SW480 (cell line): Measurements from ENCODE around the gene SLC17A5.
"Not testable (repeated sequence)": the region's sequence is repeated elsewhere in the genome, so short reads cannot be mapped to it uniquely, and the experiment has no call there.

Source experiments
- DNase-seq: peaks from one replicate; pipeline ENCODE4 v3.0.0-alpha.2; 2016; ENCODE audit warnings: low spot score

SLC17A5 gene, protein sequence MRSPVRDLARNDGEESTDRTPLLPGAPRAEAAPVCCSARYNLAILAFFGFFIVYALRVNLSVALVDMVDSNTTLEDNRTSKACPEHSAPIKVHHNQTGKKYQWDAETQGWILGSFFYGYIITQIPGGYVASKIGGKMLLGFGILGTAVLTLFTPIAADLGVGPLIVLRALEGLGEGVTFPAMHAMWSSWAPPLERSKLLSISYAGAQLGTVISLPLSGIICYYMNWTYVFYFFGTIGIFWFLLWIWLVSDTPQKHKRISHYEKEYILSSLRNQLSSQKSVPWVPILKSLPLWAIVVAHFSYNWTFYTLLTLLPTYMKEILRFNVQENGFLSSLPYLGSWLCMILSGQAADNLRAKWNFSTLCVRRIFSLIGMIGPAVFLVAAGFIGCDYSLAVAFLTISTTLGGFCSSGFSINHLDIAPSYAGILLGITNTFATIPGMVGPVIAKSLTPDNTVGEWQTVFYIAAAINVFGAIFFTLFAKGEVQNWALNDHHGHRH

DNA sequence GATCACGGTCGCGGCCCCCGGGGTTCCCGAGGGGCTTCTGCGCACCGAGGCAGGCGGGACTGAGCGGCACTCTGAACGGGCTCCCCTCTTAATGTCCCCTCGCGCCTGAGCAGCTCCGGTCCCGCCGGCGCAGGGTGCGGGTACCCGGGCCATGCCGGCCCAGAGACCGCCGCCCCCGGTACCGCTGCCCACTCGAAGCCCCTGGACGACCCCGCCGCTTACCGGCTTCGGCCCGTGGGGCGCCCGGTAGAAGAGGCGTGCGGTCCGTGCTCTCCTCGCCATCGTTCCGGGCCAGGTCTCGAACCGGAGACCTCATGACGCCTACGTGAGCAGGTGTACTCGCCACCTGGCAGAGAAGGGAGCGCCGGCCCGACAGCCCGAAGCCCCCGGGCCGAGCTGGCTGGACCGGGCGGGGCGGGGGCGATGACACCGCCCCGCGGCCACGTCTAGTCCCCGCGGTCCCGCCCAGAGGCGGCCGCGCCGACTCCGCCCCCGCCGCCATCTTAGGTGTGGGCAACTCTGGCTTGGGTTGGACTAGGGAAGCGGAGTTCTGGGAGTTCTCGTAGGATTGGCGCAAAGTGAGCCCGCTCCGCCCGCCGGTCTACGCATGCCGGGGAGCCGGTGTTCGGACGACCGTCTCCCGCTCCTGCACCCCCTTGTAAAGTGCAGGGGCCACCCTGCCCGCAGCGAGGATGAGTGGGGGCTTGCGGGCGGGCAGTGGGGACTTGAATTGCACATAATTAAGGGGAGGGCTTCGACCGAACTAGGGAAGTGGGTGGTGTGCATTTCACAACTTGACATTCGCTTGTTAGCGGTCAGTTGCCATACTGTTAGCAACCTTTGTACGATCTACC lies at the start of gene SLC17A5:
TSS of gene SLC17A5 (minus strand) at position 422 of the 854 bp plus-strand sequence. CDS start at position 316, 106 bp downstream.
- DNase-seq: peak; percentile 91

DNA sequence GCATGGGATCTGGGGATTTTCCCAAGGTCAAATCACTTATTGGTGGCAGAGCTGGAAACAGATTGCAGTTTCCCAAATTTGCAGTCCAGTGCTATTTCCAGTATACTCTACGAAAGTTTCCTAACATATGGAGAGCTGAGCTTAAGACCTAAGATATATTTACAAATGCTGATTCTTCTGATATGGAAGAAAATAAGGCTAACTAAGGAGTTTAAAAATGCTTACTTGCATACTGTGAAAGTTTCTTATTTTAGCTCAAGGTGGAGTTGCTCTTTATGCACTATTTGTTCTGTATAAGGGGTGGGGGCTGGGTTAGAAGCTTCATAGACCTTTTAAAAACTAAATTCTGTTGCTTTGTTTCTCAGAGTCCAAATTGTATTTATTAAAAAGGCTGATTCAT lies 49.7 kb upstream of the SLC17A5 start:
- no peak for DNase-seq

DNA sequence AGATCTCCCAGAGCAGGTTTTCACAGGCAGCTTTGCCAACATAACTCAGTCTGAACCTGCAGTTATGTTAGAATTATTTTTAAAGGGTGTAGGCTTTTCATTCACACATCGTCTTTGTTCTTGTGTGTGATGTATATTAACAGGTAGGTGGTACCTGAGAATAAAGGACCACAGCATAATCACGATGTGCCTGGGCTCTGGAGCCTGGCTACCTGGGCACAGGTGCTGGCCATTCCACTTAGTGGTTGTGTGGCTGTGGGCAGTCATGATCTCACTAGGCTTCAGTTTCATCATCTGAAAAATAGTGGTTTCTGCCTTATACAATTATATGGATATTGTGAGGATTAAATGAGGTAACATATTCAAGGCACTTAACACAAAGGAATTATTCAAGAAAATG lies 48.7 kb upstream of the SLC17A5 start:
- DNase-seq: no peak

DNA sequence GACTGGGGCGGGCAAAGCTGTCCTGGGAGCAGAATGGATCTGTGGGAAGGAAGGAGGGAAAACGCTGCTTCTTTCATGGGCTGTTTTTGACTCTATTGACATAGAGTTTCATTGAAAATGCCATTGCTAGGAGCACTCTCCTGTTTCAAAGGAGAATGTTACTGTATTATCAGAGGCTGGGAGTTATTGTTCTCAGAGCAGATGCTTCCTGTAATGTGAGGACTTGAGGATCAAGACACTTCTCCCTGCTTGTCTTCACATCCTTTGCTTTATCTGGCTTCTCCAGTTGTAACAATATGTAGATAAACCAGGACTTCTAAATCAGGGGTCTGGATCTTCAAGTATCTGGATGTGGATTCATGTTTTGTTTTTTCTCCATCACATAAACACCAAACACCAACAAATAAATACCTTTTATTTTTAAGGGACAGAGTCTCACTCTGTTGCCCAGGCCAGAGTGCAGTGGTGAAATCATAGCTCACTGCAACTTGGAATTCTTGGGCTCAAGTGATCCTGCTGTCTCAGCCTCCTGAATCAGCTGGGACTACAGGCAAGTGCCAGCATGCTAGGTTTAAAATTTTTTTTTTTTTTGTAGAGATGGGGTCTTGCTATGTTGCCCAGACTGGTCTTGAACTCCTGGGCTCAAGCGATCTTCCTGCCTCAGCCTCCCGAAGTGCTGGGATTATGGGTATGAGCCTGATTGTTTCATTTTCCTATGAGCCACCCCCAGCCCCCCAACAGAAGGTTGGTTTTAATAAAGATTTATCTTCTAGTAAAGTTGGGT lies 46.1 kb upstream of the SLC17A5 start:
- DNase-seq: no peak

DNA sequence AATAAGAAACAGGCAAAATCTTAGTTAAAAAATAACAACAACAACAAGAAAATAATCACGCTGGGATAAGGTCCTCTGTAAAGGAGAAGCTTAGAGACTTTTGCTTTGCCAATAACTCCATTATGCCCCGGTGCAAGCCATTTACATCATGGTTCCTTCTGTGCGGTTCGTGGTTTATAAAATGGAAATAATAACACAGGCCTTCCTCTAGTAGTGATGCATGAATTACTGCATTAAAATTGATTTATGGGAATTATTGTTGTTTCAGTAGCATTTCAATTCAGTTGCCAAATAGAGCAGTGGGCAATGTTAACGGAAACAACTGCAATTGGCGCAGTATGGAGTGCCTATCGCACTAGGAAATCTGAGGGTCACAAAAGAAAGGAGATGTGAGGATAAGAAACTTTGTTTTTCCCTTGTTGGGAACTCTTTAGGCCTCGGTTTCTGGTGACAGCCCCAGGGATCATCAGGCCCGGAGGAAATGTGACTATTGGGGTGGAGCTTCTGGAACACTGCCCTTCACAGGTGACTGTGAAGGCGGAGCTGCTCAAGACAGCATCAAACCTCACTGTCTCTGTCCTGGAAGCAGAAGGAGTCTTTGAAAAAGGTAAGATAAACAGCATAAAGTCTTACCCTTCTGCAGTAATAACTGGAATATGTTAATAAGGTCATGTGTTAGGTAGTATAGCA lies 43.3 kb upstream of the SLC17A5 start:
- DNase-seq: peak; percentile 15

DNA sequence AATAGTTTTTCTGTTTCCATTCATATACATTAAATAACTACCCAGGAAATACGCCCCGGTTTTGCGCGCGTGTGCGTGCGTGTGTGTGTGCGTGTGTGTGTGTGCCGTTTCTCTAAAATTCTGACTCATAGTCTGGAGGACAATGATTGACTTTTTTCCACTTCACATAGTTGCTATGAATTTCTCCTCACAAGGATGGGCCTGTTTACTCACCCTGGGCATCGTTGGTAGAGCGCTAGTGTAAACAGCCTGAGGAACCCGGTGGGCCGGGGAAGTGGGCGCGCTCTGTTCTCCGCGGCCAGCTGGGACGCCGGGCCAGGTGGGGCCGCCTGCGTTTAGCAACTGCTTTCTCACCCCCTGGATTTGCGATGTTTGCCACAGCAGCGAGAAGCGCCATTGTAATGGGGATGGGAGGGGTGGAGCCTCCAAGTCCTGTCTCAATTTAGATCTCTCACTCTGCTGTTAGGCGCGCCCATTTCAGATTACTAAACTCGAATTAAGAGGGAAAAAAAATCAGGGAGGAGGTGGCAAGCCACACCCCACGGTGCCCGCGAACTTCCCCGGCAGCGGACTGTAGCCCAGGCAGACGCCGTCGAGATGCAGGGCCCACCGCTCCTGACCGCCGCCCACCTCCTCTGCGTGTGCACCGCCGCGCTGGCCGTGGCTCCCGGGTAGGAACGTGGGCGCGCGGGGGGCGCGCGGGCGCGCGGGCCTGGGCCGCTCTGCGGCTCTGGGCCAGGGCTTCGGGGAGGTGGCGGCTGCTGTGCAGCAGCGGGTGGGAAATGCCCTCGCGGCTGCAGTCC lies 42.0 kb upstream of the SLC17A5 start, which contains the start of gene CD109:
TSS of gene CD109 (plus strand) at position 585 of the 803 bp plus-strand sequence. CDS start at position 598, 13 bp downstream.
- DNase-seq: peak; percentile 79

DNA sequence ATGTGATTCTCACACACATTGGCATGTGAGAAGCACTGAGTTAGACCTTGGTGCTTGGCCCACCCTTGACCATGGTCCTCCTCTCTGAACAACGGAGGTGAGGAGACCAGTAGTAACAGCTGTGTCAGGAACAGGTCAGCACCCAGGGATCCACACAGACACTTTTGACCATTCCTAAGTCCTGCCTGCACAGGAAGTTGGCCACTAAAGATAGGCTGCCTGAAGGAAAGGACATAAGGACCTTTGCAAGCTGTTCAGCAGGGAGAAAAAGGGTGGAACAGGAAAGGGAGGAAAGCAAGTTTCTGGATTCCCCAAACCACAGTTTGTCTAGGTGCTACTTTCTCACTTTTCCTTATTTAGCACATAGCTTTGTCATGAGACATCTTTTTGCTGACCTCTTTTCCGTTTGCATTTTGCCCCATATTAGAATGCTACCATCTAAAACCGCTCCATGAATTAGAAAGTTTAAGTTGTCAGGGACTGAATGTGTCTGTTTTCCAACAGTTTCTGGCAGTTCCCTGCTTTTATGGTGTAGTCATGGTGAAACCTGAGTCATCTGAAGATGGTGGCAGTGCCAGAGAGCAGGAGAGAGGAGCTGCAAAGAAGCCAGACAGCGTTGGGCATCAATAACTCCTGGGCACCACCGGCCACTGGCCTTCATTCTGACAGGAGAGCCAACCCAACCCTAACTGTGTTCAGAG lies 41.1 kb upstream of the SLC17A5 start:
- DNase-seq: peak; percentile 42

DNA sequence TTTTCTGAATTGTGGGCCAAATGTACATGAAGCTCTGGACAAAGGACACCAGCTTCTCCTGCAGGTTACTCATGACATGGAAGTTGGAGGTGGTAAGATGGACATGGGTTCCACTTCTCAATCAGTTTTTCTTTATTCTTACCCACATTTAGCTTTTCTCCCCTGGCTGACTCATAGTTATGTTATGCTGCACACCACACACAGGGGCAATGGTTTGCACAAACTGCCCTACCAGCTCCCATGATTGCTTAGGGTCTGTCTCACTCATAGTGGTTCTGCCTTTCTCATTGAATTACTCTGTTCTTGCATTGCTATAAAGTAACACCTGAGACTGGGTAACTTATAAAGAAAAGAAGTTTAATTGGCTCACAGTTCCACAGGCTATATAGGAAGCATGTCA lies 37.7 kb upstream of the SLC17A5 start:
- peak; percentile 12 for DNase-seq

DNA sequence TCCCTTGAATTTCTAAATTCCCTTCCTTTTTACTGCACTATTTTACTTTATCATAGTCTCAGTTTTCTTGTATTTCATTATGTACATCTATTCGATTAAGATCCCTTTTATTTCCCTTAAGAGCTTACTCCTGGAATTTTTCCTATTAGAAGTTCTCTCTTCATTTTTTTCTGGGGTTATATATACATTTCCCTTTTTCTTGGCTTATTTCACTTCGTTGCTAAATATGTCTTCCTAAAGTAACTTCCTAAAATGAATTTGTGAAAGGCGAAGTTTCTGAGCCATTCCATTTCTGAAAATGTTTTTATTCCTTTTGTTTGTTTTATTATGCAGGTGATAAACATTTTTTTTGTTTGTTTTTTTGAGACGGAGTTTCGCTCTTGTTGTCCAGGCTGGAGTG lies 36.3 kb upstream of the SLC17A5 start:
- DNase-seq: no peak

DNA sequence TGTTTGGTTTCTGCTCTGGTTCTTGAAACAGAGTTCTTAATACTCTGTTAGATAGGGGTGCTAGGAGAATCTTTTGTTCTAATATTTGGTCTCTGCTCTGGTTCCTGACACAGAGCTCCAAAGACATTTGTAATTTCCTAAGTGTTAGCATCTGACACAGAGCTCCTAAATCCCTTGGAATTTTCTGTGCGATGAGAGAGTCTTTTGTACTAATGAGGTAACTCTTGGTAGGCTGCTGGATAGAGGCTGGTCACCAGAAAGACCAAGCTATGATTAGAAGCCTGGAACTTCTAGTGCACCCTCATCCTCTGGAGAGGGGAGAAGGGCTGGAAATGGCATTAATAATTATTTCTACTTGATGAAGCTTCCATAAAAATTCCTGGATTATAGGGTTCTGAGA lies 34.6 kb upstream of the SLC17A5 start:
- no peak for DNase-seq

DNA sequence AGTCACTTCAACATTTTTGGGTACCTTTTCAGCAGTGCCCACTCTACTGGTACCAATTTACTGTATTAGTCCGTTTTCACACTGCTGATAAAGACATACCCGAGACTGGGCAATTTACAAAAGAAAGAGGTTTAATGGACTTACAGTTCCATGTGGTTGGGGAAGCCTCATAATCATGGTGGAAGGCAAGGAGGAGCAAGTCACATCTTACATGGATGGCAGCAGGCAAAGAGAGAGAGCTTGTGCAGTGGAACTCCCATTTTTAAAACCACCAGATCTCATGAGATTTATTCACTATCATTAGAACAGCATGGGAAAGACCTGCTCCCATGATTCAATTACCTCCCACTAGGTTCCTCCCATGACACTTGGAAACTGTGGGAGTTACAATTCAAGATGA lies 29.8 kb upstream of the SLC17A5 start:
- DNase-seq: not testable (repeated sequence)

DNA sequence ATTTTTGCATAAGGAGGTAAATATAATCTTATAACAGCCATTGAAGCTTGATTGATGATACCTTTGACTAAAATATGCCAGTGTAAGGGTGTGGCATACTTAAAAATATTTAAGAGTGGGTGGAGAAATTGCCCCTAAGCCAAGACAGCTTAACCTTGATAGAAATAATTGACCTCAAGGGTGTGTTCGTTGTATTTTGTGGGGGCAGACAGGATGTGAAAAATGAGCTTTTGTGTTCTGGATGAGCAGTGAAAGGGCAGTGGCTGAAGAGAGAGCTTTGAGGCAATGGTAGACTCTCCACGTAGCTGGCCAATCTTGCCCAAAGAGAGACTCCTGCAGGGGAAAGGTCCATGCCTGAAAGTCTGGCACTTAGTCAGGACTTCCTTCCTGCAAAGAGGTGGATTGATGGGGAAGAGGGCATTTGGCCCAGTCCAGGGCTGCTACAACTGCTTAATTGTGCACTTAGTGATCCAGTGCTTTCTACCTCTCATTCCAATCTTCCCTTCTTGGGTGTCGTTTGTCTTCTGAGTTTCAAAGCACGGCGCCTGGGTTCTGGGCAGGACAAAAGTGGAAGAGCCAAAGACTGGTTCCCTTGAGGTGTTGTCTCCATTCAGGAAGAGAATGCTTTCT lies 26.6 kb upstream of the SLC17A5 start:
- DNase-seq: peak; percentile 44

DNA sequence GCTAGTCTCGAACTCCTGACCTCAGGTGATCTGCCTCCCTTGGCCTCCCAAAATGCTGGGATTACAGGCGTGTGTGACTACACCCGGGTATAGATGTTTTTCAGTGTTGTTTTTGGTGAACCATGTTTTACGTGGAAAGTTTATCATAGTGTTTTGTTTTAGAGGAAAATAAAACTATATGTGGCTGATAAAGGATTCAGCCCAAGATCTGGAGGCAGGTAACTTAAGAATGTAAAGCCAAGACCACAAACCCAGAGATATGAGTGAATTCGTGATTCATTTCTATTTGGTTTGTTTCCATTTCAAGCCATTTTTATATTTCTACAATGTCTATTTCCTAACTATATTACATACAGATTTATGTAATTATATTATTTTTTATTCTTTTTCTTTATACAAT lies 26.1 kb upstream of the SLC17A5 start:
- DNase-seq: not testable (repeated sequence)

DNA sequence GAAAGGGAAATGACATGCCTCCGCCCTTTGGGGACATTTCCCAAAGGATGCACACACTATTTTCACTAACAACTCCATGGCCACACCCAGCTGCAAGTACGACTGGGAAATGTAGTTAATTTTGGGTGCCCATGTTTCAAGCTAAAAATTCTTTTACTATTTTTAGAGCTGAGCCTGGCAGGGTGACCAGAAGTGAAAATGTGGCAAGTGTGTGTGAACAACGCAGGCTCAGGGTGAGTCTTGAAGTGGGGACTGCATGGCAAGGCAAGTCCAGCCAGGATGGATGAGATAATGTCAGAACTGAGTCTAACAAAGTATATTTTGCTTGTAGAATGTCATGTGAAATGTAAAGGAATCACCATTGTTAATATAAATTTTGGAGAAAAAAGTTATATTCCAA lies 25.2 kb upstream of the SLC17A5 start:
- DNase-seq: no peak

DNA sequence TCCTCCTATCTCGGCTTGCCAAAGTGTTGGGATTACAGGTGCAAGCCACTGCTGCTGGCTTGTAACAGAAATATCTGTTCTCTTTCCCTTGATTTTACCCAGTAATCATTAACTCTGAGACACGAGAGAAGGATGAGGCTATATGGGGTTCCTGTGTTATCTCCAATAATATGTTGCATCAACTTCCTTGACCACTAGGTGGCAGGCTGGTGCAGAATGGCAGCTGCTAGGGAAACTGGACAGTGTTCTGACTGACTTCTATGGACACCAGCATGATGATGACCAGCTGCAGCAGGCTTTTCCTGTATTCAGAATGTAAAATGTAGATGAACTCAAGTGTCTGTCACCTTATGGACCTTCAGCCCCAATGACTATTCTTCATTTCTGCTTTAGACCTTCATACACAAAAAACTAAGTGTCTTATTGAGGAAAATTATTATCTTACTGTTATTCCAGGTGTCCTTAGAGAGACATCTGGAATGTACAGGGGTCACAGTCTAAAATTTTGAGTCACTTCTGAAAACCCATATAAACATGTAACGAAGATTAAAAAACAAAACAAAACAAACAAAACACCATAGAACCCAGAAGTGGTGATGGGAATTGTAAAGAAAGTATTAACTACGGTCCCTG lies 21.8 kb upstream of the SLC17A5 start:
- peak; percentile 66 for DNase-seq

DNA sequence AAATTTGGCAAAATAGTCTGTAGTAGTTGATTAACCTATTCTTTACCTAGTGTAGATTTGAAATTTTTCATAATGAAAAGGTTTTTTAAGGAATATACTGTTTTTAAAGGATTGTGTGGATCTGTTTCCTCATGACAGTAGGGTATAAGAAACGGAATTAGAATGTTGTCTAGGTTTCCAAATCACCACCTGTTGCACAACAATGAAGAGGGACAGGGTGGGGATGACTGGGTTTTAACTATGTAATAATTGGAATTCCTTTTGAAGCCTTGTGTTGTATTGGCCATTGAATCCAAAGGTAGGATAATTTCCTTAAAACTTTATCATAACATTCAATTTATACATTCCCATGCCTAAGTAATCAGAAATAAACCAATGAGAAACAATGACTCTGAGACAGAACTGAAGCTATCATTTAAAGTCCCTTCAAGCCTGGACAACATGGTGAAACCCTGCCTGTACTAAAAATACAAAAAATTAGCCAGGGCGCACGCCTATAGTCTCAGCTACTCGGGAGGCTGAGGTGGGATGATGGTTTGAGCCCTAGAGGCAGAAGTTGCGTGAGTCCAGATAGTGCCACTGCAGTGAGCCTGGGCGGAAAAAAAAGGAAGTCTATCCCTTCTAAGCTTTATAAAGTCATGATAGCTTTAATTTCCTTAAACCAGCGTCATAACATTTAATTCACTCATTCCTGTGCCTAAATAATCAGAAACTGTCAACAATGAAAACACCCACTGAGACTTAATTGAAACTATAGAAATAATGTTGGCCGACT lies 18.3 kb upstream of the SLC17A5 start:
- DNase-seq: no peak

DNA sequence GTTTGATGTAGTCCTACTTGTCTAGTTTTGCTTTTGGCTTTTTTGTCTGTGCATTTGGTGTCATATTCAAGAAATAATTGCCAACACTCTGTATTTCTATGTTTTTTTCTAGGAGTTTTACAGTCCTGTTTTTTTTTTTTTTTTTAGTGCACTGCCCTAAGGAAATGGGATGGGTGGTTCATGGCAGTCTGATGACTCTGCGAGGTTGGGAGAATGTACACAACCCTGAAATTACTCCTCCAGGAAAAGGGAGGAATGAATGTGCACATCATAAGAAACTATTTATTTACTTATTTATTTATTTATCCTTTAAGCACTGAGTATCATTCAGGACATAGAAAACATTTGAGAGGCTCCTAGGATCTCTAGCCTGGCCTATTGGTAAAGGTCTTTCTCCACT lies 15.2 kb upstream of the SLC17A5 start:
- no peak for DNase-seq

DNA sequence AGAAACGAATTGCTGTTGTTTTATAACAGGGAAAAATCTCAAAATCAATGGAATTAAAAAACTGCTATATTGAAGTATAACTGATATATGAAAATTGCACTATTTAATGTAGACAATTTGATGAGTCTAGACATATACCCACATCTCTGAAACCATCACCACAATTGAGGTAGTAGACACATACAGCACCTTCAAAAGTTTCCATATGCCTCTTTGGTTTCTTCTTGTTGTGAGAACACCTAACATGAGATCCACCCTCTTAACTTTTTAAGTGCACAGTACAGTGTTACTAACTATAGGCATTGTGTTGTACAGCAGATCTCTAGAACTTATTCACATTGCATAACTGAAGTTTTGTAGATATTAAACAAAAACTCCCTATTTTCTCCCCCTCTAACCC lies 14.0 kb upstream of the SLC17A5 start:
- no peak for DNase-seq
